PC-9 (cell line): ENCODE results near the gene RAB1B.

Source experiments
- CTCF ChIP-seq: fragments of 200-600 bp; sonication (generic); conservative IDR thresholded peaks from 2 replicates; pipeline ENCODE4 v1.6.1; 2017; ENCODE audit warnings: mixed run types, antibody characterized with exemption, mild to moderate bottlenecking, moderate library complexity
- EZH2 ChIP-seq: fragments of 200-600 bp; sonication (generic); IDR thresholded peaks from 2 replicates; pipeline ENCODE4 v1.8.0; 2017; ENCODE audit warnings: antibody characterized with exemption, low read depth

GRCh38 chr11:66299186-66299585 is 30.7 kb downstream of the RAB1B start:
- no peak for TF ChIP-seq CTCF
- TF ChIP-seq EZH2 = no peak
